HG03469 (cell line): ENCODE results near the gene FGD1.
"Not testable (repeated sequence)": the region's sequence is repeated elsewhere in the genome, so short reads cannot be mapped to it uniquely, and the experiment has no call there.

Experiments used
- ATAC-seq: cut with Tn5 transposase; IDR thresholded peaks from one replicate; pipeline ENCODE4 v1.9.1; 2021; ENCODE audit warnings: mild to moderate bottlenecking, moderate library complexity, moderate number of reproducible peaks; ENCODE audit not compliant: unreplicated experiment

Gene FGD1

GRCh38 chrX:54495814-54496516 is at the start of gene FGD1:
Gene FGD1, minus strand, starts transcription at chrX:54496234. Its CDS starts 802 bp downstream, at chrX:54495432.
- ATAC-seq = no peak

GRCh38 chrX:54542239-54542638 is 46.2 kb upstream of the FGD1 start:
- ATAC-seq = not testable (repeated sequence)

- no peak for ATAC-seq
Measured at GRCh38 chrX:54540289-54540688, 44.3 kb upstream of the FGD1 start.

GRCh38 chrX:54534271-54534670 is 38.2 kb upstream of the FGD1 start:
- ATAC-seq = no peak

- ATAC-seq = peak; percentile 22
Measured at GRCh38 chrX:54530357-54530900, 34.4 kb upstream of the FGD1 start.

- peak; percentile 67 for ATAC-seq
Measured at GRCh38 chrX:54529552-54530356, 33.7 kb upstream of the FGD1 start, which contains the start of gene GNL3L. Gene GNL3L, plus strand, starts transcription at chrX:54530219. Its CDS starts 2,348 bp downstream, at chrX:54532567.

- ATAC-seq = no peak
Measured at GRCh38 chrX:54529151-54529550, 33.1 kb upstream of the FGD1 start.

- no peak for ATAC-seq
Measured at GRCh38 chrX:54509400-54509799, 13.4 kb upstream of the FGD1 start.

GRCh38 chrX:54496936-54497335 is 902 bp upstream of the FGD1 start:
- ATAC-seq = no peak

GRCh38 chrX:54496517-54496852 is 451 bp upstream of the FGD1 start:
- ATAC-seq = no peak

GRCh38 chrX:54494989-54495813 is 833 bp downstream of the FGD1 start:
- ATAC-seq = no peak

- ATAC-seq = no peak
Measured at GRCh38 chrX:54494166-54494988, 1.7 kb downstream of the FGD1 start.

GRCh38 chrX:54492340-54492739 is 3.7 kb downstream of the FGD1 start:
- ATAC-seq = no peak

GRCh38 chrX:54489819-54490218 is 6.2 kb downstream of the FGD1 start:
- not testable (repeated sequence) for ATAC-seq

GRCh38 chrX:54484666-54485065 is 11.4 kb downstream of the FGD1 start:
- no peak for ATAC-seq

GRCh38 chrX:54483946-54484345 is 12.1 kb downstream of the FGD1 start:
- ATAC-seq = no peak

GRCh38 chrX:54482839-54483593 is 13.0 kb downstream of the FGD1 start:
- ATAC-seq = no peak

- no peak for ATAC-seq
Measured at GRCh38 chrX:54479136-54480111, 16.6 kb downstream of the FGD1 start.
